ENCODE results near the gene USP9Y.

GRCh38 chrY:12678111-12678510 lies 22.9 kb upstream of the USP9Y start:
- TF ChIP-seq CTCF (IDR thresholded peaks at IDR 0.05) (no peak), POLR2A (IDR thresholded peaks at IDR 0.05) (no peak)

Data from lower leg skin (tissue), 3 donors.